Epithelial cell of prostate (primary cell): ENCODE results near the gene RBFOX2.
"Not testable (repeated sequence)": the region's sequence is repeated elsewhere in the genome, so short reads cannot be mapped to it uniquely, and the experiment has no call there.

Experiments
- DNase-seq: peaks from one replicate; pipeline ENCODE4 v3.0.0-alpha.2; 2011; ENCODE audit warnings: low read depth, low spot score
- H3K27ac ChIP-seq: fragments of 450-650 bp; 2 replicates; pipeline ENCODE4 v1.5.1; 2017; ENCODE audit warnings: mild to moderate bottlenecking

Gene RBFOX2

DNA sequence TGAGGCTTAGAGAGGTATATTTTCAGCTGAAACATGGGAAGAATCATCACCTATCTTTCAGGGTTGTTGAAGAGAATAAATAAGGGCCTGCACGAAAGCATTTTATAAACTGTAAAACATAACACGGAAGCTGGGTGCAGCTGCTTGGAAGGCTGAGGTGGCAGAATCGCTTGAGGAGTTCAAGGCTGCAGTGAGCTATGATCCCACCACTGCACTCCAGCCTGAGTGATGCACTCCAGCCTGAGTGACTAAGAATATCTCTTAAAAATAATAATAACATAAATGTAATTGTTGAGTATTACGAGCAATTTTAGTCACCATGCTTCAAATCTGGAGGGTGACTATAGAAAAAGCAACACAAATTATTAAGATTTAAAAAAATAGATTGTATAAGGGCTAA lies 16.3 kb downstream of the RBFOX2 start:
- no peak overlapping the region for H3K27ac ChIP-seq
- DNase-seq: no peak

DNA sequence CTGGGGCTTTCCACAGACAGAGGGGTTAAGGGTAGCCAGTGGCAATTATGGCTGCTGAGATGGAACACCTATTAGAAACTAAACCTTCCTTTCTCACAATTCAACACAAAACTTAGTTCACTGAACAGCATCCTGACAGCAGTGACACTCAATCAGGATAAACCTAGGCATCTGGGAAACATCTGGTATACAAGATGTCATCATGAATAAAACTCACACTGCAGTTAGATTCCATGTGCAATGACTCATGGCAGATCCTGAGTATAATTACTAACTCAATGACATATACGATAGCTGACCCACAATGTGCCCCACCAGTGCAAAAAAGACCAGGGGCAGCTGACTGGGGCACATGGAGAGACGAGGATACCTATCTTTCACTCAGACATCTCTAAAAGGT lies 17.7 kb downstream of the RBFOX2 start:
- DNase-seq: no peak
- H3K27ac ChIP-seq: no peak overlapping the region

DNA sequence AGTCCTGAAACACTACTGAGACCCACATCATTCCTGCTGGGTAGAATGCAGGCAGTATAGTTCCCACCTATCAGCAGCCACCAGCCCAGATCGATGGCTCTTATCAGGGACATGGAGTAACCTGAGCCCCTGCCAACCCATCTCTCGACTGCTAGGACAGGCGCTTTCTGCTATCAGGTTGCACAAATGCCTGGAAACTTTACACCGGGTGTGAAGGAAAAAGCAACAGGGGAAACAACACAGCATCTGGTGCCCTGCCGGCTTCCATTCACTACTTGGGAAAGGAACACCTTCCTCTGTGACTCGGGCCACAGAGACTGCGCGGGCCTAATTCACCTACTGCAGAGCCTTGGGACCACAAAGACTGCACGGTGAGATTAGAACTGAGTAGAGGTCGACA lies 18.5 kb downstream of the RBFOX2 start:
- no peak overlapping the region for H3K27ac ChIP-seq
- no peak for DNase-seq

DNA sequence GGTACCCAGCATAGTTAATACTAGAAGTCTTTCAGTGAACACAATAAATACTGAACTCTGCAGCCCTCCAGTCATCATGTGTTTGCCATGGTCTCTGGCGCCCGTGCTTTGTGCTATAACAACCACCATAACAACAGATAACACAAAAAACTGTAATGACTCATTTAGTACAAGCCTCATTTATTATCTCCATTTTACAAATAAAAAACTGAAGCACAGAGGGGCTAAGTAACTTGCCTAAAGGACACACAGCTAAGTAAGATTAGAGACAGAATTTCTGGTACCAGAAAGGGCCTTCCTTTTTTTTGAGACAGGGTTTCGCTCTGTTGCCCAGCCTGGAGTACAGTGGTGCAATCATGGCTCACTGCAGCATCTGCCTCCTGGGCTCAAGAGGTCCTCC lies 19.5 kb downstream of the RBFOX2 start:
- no peak for DNase-seq
- no peak overlapping the region for H3K27ac ChIP-seq

DNA sequence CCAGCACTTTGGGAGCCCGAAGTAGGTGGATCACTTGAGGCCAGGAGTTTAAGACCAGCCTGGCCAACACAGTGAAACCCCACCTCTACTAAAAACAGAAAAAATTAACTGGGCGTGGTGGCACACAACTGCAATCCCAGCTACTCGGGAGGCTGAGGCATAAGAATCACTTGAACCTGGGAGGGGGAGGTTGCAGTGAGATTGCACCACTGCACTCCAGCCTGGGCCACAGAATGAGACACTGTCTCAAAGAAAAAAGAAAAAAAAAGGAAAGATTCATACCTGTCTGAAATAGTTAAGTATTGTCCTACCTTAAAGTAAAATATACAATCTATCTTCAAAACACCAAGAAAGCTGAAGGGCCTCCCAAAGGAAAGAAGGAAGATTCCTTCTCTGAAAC lies 20.1 kb downstream of the RBFOX2 start:
- H3K27ac ChIP-seq: no peak overlapping the region
- DNase-seq: no peak

DNA sequence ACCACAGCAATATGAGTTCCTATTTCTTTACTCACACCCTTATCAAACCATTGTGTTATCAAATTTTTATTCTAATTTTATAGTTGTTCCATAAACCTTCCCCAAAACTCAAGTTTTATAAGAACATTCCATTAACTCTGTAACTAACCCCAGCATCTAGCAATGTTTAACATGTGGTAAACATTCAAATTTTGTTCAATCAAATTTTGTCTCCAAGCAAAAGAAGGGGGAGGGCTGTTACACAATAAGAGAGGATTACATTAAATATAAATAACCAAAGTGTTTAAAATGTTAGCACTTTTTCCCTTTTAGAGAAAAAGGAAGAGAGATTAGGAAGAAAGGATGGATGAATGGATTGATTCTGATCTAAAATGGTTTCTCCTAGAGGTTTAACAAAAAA lies 20.5 kb downstream of the RBFOX2 start:
- no peak overlapping the region for H3K27ac ChIP-seq

DNA sequence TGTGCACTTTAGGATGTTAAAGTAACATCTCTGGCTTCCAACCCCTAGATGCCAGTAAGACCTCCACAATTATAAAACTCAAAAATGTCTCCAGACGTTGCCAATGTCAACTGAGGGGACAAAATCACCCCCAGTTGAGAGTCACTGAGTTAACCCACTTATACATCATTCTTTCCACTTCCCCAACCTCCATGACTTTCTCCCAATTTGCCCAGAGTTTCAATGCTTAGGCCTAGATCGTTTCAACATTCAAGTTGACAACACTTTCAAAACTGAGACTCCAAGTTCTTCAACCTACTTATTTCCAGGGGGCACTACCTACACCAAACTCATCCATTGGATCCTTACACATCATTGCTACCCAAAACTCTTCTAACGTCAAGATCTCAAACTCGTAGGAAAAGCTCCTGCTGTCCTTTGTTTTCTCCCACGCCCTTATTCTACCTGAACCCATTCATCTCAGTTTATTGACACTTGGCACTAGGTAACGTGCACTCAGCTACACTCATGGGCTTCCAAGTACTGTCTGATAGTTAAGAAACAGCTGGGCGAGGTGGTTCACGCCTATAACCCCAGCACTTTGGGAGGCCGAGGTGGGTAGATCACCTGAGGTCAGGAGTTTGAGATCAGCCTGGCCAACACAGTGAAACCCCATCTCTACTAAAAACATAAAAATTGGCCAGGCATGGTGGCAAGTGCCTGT lies 24.5 kb downstream of the RBFOX2 start:
- no peak for DNase-seq
- no peak overlapping the region for H3K27ac ChIP-seq

More for the DNA sequence above, 20.5 kb downstream of the RBFOX2 start:
- no peak for DNase-seq

DNA sequence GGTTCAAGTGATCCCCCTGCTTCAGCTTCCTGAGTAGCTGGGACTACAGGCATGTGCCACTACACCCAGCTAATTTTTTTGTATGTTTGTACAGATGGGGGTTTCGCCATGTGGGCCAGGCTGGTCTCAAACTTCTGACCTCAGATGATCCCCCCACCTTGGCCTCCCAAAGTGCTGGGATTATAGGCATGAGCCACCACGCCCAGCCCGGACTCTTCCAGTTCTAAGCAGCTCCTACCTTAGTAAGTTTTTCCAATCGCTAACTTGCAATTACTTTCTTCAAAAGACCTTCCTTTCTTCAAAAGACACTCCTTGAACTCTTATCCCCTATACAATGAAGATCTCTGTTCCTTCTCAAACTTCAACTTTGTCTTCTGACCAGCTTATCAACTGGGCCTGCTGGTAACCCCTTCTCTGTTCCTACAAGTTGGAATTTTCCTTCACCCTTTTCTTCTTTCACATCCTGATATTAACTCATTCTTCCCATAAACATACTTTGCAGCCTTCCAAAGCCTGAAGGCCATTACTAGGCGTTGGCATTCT lies 25.8 kb downstream of the RBFOX2 start:
- no peak overlapping the region for H3K27ac ChIP-seq
- DNase-seq: no peak

DNA sequence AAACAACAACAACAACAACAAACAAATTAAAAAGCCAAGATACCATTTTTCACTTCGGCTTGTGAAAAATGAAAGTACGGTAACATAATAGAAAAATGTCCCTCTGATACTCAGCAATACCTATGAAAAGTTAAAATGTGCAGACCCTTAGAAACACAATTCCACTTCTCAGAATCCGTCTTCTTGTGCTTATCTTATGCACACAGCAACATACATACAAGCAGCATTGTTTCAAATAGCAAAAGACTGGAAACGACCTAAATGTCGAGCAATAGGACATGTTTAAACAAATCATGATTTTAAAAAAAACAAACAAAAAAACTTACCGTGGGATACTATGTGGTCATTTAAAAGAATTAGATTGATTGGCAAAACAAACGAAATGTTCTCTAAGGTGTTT lies 26.5 kb downstream of the RBFOX2 start:
- H3K27ac ChIP-seq: no peak overlapping the region
- DNase-seq: no peak

DNA sequence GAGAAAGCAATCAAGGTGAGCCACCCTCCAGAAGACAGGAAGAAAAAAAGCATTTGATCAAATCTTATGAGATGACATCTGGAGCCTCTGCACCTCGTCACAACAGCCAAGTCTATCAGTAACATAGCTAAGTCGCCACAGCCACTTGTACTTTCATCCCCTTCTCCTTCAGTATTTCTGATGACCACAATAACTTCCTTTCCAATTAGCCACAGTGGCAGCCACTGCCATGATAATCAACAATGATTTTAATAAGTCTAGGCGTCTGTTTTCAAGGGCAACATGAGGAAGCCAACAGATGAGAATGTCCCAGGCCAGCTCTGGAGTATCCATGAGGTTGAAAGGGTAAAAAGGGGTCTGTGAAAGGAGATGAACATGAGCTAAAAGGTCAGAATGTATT lies 29.9 kb downstream of the RBFOX2 start:
- DNase-seq: no peak
- no peak overlapping the region for H3K27ac ChIP-seq

DNA sequence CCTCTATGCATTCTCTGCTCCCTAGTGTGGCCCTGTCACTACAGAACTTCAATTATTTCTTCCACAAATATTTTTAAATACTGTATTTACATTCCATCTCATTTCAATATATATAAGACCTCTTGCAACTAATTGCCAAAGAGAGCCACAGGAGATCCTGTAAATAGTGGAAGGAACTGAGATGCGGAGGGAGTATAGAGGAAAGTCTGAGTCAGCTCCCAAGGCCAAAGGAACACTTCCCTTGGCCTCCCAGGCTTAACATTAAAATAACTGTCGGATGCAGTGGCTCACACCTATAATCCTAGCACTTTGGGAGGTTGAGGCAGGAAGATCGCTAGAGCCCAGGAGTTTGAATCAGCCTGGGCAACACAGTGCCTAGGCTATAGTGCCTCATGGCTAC lies 31.2 kb downstream of the RBFOX2 start:
- DNase-seq: no peak
- H3K27ac ChIP-seq: no peak overlapping the region

DNA sequence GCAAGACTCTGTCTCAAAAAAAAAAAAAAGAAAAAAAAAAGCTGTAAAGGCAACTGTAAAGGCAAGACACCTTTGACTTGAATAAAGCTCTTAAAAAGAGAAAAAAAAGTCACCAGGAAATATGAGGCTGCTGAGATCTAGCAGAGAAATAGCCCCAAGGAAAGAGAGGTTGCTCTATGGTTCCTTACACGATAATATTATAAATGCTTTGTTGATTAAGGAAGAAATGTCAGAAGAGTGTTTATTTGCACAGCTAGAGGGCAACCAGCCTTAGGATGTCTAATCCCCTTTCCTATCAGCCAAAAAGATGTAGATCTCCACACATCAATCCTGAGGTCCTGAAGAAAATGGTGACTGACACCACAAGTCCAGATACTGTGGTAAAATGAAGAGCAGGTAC lies 32.0 kb downstream of the RBFOX2 start:
- H3K27ac ChIP-seq: no peak overlapping the region
- DNase-seq: no peak

DNA sequence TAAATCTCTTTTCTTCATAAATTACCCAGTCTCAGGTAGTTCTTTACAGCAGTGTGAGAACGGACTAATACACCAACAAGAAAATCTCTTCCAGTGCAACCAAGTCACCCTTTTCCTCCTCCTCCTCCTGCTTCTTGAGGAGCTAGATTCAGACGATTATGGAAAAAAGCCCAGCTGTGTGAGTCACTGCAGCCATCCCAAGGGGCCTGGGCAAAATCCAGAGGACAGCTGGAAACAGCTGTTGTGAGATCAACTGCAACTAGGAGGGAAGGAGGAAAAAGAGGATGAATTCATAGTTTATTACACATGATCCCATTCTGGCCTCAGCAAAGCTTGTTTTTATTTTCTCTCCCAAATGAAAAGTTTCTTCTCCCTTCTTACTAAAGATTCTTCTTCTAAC lies 32.9 kb downstream of the RBFOX2 start:
- DNase-seq: no peak

DNA sequence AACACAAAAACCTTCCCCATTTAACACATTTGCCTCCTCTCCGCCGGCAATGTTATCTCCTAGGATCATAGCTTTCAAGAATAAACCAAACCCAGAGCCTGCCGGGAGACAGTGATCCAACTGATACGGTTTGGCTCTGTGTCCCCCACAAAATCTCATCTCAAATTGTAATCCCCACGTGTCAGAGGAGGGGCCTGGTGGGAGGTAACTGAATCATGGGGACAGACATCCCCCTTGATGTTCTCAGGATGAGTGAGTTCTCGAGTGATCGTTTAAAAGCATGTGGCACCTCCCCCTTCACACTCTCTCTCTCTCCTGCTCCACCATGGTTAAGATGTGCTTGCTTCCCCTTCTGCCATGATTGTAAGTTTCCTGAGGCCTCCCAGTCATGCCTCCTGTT lies 33.3 kb downstream of the RBFOX2 start:
- no peak overlapping the region for H3K27ac ChIP-seq
- no peak for DNase-seq

More for the DNA sequence above, 32.9 kb downstream of the RBFOX2 start:
- no peak overlapping the region for H3K27ac ChIP-seq

DNA sequence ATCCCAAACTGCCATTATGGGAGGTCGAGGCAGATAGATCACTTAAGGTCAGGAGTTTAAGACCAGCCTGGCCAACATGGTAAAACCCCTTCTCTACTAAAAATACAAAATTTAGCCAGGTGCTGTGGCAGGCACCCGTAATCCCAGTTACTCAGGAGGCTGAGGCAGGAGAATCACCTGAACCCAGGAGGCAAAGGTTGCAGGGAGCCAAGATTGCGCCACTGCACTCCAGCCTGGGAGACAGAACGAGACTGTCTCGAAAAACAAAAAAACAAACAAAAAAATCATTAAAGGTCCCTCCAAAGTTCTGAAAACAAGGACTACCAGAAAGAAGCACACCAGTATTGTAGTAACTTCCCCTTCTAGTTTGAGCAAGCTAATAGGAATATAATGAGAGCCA lies 34.9 kb downstream of the RBFOX2 start:
- H3K27ac ChIP-seq, DNase-seq: not testable (repeated sequence)

DNA sequence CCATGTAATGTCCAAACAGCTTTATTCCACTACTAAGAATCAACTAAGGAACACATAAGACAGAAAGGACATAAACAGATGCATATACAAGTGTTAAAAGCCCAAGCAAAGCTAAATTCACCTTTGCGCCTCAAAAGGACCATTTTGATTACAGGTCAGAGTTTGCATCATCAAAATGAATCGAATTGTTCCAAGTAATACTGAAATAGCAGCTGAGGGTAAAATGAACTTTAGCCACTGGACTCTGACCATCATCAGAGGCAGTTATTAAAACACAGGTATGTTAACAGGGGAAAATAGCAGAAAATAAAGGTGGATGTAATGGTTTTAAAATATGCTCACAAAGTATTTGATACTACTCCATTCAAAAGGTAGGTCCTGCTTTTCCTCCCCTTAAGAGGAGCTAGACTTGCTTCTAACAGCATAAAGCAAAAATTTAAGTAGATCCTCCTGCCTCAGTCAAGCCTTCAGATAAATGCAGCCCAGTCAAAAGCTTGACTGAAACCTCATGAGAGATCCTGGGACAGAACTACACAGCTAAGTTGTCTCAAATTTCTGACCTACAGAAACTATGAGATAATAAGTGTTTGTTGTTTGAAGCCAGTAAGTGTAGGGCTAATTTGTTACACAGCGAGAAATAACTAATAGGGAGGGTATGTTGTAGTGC lies 35.4 kb downstream of the RBFOX2 start:
- no peak overlapping the region for H3K27ac ChIP-seq
- no peak for DNase-seq

DNA sequence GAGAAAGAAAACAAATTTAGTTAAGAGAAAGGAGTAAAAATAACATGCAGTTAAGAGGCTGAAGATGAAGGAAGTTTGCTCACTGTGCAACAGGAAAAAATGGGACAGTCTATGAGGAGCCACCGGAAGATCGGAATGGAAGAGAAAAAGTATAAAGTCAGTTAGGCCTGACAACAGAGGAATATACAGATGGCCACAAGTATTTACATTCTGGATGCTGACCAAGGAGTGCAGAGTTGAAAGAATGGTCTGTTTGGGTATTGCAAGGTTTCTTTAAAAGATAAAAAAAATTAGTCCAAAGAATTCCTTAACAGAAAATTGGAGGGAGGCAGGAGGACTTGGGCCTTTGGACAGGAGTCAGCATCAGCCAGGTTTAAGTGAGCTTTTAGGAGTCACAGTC lies 37.5 kb downstream of the RBFOX2 start:
- no peak overlapping the region for H3K27ac ChIP-seq
- DNase-seq: no peak

DNA sequence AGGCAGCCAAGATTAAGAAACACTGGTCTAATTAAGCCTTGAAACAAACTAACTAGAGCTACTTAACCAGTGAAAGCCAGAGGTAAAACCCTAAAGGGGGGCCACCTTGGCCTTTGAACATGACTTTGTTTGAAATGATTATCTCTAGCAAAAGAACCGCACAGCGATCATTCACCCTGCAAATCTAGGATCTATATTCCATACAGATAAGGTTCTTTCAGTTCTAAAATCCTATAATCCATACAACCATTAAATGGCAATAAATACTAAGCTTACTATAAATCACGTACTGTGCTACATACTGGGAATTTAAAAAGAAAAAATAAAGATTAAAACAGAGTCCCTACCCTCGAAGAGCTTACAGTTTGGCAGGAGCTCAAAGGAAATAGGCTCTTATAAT lies 40.6 kb downstream of the RBFOX2 start:
- no peak overlapping the region for H3K27ac ChIP-seq
- DNase-seq: no peak

DNA sequence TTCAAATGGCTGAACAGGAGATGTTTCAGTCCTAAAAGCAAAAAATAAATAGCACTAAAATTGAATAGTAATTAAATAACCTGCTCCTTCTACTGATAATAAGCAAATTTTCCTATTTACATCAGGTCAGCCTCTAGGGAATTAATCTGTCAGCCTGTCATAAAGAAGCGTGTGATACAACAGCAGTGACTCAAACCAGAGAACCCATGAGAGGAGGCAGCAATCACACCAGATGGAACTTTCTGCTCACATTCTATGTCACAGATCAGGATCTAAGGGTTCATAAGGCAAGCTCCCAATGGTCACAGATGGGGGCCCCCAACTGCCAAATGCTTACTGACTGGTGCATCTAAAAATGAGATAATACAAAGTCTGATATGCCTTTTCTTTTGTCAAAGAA lies 41.1 kb downstream of the RBFOX2 start:
- no peak overlapping the region for H3K27ac ChIP-seq
- DNase-seq: no peak

DNA sequence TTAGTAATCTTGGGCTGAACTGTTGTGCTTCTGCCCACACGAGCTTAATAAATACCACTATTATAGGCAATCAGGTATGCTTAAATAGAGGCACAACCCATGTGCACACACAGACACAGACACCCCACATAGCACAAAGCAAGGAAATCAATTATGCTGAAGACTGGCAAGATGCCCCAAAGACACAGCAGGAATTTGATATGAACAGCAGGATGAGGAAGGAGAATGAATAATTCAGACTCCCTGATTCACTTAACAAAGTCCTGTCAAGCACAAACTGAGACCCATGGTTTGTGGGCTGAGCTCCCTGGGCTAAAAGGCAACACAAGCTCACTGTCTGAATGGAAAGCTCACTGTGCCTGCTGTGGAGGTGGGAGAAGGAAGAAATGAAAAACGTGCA lies 42.5 kb downstream of the RBFOX2 start:
- DNase-seq: no peak
- no peak overlapping the region for H3K27ac ChIP-seq

DNA sequence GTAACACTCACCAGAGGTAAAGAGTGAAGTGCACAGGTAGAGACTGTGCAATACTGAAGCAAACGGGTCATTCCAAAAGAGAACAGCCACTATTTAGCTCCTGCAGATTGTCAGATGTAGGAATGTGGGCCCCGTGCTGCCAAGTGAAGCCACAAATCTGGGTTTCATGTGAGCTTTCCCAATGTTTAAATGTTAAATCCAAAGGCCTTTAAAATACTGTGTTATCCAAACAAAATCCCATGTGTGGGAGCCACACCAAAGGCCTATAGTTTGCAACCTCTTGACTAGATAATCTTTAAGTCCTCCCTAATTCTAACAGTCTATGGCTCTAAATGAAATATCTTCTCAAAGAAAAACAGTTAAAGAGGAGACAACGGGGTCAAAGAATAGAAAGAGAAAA lies 43.3 kb downstream of the RBFOX2 start:
- DNase-seq: no peak
- H3K27ac ChIP-seq: no peak overlapping the region
